ENCODE measurements around the gene HOXB3. TPM values are rescaled to one million over a fixed set of nuclear protein-coding genes. Genes with fewer than 3 reads are reported as not detected.

Gene HOXB3
- total and polyA plus RNA-seq, 12 donors: 0.24 to 5.9 (median 1.1) TPM

DNA sequence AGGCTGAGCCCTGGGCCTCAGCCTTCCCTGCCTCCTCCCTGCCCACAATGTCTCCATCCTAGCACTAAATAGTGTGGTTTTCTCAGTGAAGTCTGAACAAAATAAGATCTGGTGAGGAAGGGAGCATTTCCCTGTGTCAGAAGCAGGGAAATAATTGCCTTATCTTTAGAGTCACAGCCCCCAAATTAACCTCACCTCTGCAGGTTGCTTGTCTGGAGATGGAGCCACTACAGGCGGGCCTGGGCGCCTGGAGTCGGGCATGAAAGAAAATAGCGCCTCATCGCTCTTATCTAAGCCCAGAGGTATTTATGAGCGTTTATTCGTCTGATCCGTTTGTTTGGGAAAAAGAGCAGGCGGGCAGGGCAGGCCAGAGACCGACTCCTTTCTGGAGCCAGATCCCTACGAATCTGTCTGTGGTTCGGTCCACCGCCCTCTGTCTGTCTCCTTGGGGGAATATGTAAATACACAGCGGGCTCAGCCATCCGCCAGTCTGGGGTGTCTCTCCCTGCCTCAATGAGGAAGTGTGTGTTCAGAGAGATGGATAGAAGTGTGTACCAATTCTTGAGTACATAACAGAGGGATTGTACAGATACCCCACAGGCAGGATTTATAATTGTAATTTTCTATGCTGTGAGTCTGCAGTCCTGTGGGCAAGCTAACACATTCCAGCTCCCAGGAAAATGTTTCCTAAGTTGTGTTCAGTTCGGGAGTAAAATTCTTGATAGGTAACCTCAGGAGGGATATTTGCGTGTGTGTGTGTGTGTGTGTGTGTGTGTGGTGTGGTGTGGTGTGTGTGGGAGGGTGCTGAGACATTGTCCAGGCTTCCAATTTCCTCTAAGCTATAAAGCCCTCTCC, 10.4 kb upstream of the HOXB3 start:
- H3K9me3 ChIP-seq: peaks cover 0 to 8% (median 0%) of the 10 kb centered on the region in 11 donors
- intact Hi-C loops (cut with DNase I): no loop called here
- H3K27ac ChIP-seq: no peak overlapping the region
- peaks cover 67 to 100% (median 98%) of the 10 kb centered on the region in 7 donors for H3K27me3 ChIP-seq
- TF ChIP-seq, protein P1, sequence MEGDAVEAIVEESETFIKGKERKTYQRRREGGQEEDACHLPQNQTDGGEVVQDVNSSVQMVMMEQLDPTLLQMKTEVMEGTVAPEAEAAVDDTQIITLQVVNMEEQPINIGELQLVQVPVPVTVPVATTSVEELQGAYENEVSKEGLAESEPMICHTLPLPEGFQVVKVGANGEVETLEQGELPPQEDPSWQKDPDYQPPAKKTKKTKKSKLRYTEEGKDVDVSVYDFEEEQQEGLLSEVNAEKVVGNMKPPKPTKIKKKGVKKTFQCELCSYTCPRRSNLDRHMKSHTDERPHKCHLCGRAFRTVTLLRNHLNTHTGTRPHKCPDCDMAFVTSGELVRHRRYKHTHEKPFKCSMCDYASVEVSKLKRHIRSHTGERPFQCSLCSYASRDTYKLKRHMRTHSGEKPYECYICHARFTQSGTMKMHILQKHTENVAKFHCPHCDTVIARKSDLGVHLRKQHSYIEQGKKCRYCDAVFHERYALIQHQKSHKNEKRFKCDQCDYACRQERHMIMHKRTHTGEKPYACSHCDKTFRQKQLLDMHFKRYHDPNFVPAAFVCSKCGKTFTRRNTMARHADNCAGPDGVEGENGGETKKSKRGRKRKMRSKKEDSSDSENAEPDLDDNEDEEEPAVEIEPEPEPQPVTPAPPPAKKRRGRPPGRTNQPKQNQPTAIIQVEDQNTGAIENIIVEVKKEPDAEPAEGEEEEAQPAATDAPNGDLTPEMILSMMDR (IDR thresholded peaks at IDR 0.05): no peak
- H3K4me1 ChIP-seq: peaks cover 3 to 38% (median 19%) of the 10 kb centered on the region in 9 donors
- no peaks in the 10 kb centered on the region for H3K36me3 ChIP-seq
- ATAC-seq (no peak), DNase-seq (no peak)
- no peak overlapping the region for H3K4me3 ChIP-seq
- WGBS, 2 donors: 13 to 27% methylated on average over 17 of the region's 17 CpGs

DNA sequence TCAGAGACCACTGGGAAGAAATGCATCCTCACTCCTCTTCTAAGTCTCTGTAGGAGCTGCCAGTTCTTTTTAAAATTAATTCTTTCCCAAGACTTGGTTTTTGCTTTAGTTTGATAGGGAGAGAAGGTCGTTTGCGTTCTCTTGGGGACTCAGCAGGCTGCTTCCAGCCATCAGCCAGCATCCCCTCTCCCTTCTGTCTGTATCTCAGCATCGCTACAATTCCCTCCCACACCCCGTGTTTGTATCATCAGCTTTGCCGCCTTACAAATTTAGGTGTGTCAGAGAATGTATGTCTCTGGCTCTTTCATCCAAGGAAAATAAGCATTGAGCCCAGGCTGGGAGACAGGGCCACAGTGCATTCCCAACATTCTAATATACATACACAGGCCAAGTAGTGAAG, 9.3 kb upstream of the HOXB3 start:
- TF ChIP-seq, protein P1 (IDR thresholded peaks at IDR 0.05): no peak
- Histone ChIP-seq H3K27me3 (peaks cover 68 to 100% (median 98%) of the 10 kb centered on the region in 7 donors), H3K27ac (no peak overlapping the region), H3K36me3 (no peaks in the 10 kb centered on the region), H3K4me3 (no peak overlapping the region), H3K4me1 (peaks cover 3 to 38% (median 19%) of the 10 kb centered on the region in 9 donors), H3K9me3 (peaks cover 0 to 8% (median 0%) of the 10 kb centered on the region in 11 donors)
- ATAC-seq: no peak
- intact Hi-C loops (cut with DNase I): loop anchor here in 3 of 10 donors (10.0 kb wide), 2 partner anchors 255 to 265 kb away; no protein-coding TSS in a partner anchor
- WGBS, 2 donors: 32 to 42% methylated on average over 5 of the region's 5 CpGs
- DNase-seq: no peak

DNA sequence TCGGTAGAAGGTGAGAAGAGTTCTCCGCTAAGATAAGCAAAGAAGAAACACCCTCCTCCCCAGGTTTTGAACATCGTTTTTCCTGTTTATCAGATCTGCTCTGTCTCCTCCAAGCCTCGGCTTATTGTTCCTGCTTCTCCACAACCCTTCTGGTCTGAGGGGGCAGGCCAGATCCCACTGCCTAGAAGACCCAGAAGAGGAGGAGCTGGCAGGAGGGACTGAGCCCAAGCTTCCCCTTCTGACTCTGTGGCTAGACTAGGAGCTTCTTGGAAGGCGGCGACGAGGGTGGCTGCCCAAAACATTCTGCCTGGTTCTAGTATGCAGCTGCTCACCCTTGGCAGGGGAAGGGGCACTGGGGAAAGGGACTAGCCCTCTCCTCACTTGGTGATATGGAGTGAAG, 8.7 kb upstream of the HOXB3 start:
- DNase-seq (no peak), ATAC-seq (no peak)
- H3K36me3 ChIP-seq: no peaks in the 10 kb centered on the region
- intact Hi-C loops (cut with DNase I): loop anchor here in 3 of 10 donors (10.0 kb wide), 2 partner anchors 254 to 264 kb away; no protein-coding TSS in a partner anchor
- 10 to 18% methylated on average over 7 of the region's 7 CpGs for WGBS, 2 donors
- H3K27me3 ChIP-seq: peaks cover 66 to 100% (median 98%) of the 10 kb centered on the region in 7 donors
- peaks cover 3 to 44% (median 19%) of the 10 kb centered on the region in 9 donors for H3K4me1 ChIP-seq
- H3K27ac ChIP-seq: no peak overlapping the region
- peaks cover 0 to 8% (median 0%) of the 10 kb centered on the region in 11 donors for H3K9me3 ChIP-seq
- H3K4me3 ChIP-seq: no peak overlapping the region
- TF ChIP-seq, protein P1 (IDR thresholded peaks at IDR 0.05): no peak

DNA sequence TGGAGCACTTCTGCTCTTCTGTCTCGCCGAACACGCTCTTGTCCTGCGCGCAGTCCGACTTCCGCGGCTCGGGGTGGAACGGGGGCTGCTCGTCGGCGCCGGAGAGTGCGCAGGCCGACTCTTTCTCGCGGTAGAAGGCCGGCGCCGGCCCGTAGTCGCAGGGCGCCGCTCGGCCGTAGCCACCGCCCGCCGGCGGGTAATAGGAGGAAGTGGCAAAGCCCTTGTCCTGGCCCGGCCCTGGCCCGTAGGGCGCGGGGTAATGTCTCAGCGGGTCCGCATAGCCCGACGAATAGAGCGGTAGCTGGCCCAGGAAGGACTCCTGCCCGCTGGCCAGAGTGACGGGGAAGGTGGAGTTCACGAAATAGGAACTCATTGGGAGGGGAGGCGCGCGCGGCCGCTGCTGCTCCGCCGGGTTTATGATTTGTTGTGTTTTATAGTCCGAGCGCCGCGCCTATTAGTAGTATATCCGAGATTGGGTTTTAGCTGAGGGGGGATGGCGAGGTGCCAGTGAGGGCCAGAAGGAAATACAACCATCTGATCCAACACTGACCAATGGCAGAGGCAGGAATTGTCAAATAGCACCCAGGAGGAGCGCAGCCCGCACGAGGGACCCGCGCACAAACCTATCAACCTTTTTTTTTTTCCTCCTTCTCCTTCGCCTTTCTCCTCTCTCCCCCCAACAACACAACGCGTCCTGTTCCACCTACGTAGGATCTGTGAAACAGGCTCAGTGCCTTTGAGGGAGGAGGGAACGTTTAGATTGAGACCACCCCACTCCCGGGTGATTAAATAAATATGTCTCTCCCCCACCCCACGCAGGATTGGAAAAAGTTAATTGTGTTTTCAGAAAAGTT, 8.0 kb upstream of the HOXB3 start:
- Histone ChIP-seq H3K36me3 (no peaks in the 10 kb centered on the region), H3K9me3 (peaks cover 0 to 2% (median 0%) of the 10 kb centered on the region in 11 donors), H3K4me1 (peaks cover 3 to 52% (median 24%) of the 10 kb centered on the region in 9 donors), H3K4me3 (peak overlapping the region; percentile 24 to 56 (median 40)), H3K27me3 (peaks cover 63 to 100% (median 98%) of the 10 kb centered on the region in 7 donors), H3K27ac (peak overlapping the region in 6 of 10 donors; percentile 3 to 71 (median 31))
- 1 to 2% methylated on average over 68 of the region's 68 CpGs for WGBS, 2 donors
- intact Hi-C loops (cut with DNase I): loop anchor here in 3 of 10 donors (10.0 kb wide), 2 partner anchors 253 to 263 kb away; no protein-coding TSS in a partner anchor
- TF ChIP-seq, protein P1 (IDR thresholded peaks at IDR 0.05): no peak
- DNase-seq (no peak), ATAC-seq (peak in 7 of 8 donors; percentile 26 to 57 (median 39))

Measured in heart right ventricle (tissue), 16 donors.